WTC11 (cell line): Measurements from ENCODE around the gene SPSB4. TPM values are rescaled to one million over a fixed set of nuclear protein-coding genes. Genes with fewer than 3 reads are reported as not detected.

Experiments used
- ATAC-seq: fragments of 200-7000 bp; cut with Tn5 transposase; 2 replicates; pipeline ENCODE4 v1.10.0; 2021; ENCODE audit warnings: mild to moderate bottlenecking, moderate library complexity
- CTCF ChIA-PET: fragments of 300-600 bp; sonication (Branson Sonifier 250); formaldehyde crosslinking; loops from one replicate; lab custom pipeline; 2021; ENCODE audit warnings: antibody characterized with exemption; lab: Charles Lee
- POLR2A ChIA-PET: fragments of 350-600 bp; sonication (Branson Sonifier 250); formaldehyde crosslinking; loops from one replicate; lab custom pipeline; 2021; ENCODE audit warnings: antibody characterized with exemption; lab: Charles Lee
- DNase-seq: peaks from one replicate; pipeline ENCODE4 v3.0.0; 2021; ENCODE audit warnings: low spot score
- H3K27ac Mint-ChIP-seq: 2 replicates; pipeline ENCODE4 v1.8.0; 2021; ENCODE audit warnings: mixed read lengths
- H3K27me3 Mint-ChIP-seq: 2 replicates; pipeline ENCODE4 v1.8.0; 2021; ENCODE audit warnings: low read depth, mild to moderate bottlenecking, moderate library complexity, mixed read lengths
- H3K36me3 Mint-ChIP-seq: 2 replicates; pipeline ENCODE4 v1.8.0; 2021; ENCODE audit warnings: mixed read lengths
- H3K4me1 Mint-ChIP-seq: 2 replicates; pipeline ENCODE4 v1.8.0; 2022; ENCODE audit warnings: mixed read lengths
- H3K4me3 Mint-ChIP-seq: 2 replicates; pipeline ENCODE4 v1.8.0; 2021; ENCODE audit warnings: mild to moderate bottlenecking, moderate library complexity, mixed read lengths
- H3K9me3 Mint-ChIP-seq: 2 replicates; pipeline ENCODE4 v1.8.0; 2021; ENCODE audit warnings: mixed read lengths
- FOXJ3 ChIP-seq: sonication (generic); formaldehyde crosslinking; IDR thresholded peaks from 2 replicates; pipeline ENCODE4 v1.9.0; 2021; ENCODE audit warnings: missing genetic modification reagents, mild to moderate bottlenecking, borderline replicate concordance
- FOXK1 ChIP-seq: sonication (generic); formaldehyde crosslinking; IDR thresholded peaks from 2 replicates; pipeline ENCODE4 v1.8.0; 2022; ENCODE audit warnings: mild to moderate bottlenecking, moderate library complexity, missing genetic modification reagents
- GTF2I ChIP-seq: fragments of 250-450 bp; sonication (Bioruptor Pico); conservative IDR thresholded peaks from 2 replicates; pipeline ENCODE4 v1.4.0; 2021; ENCODE audit warnings: mild to moderate bottlenecking
- JAZF1 ChIP-seq: fragments of 250-450 bp; sonication (Bioruptor Pico); IDR thresholded peaks from 2 replicates; pipeline ENCODE4 v1.9.0; 2021; ENCODE audit warnings: moderate library complexity, mild to moderate bottlenecking, inconsistent platforms
- MXD4 ChIP-seq: fragments of 250-450 bp; sonication (Bioruptor Pico); IDR thresholded peaks from 2 replicates; pipeline ENCODE4 v1.8.0; 2021; ENCODE audit warnings: mild to moderate bottlenecking, moderate library complexity, borderline replicate concordance
- NFE2L1 ChIP-seq: sonication (generic); formaldehyde crosslinking; IDR thresholded peaks from 2 replicates; pipeline ENCODE4 v1.8.1; 2023; ENCODE audit warnings: missing genetic modification reagents
- NR3C1 ChIP-seq: sonication (generic); formaldehyde crosslinking; conservative IDR thresholded peaks from 2 replicates; pipeline ENCODE4 v1.8.1; 2023; ENCODE audit warnings: low read depth, mild to moderate bottlenecking, missing genetic modification reagents
- SP1 ChIP-seq: sonication (generic); formaldehyde crosslinking; conservative IDR thresholded peaks from 2 replicates; pipeline ENCODE4 v1.8.1; 2022; ENCODE audit warnings: missing genetic modification reagents
- TEAD1 ChIP-seq: sonication (generic); formaldehyde crosslinking; IDR thresholded peaks from 2 replicates; pipeline ENCODE4 v1.8.0; 2022; ENCODE audit warnings: mild to moderate bottlenecking, missing genetic modification reagents
- ZNF121 ChIP-seq: sonication (generic); formaldehyde crosslinking; IDR thresholded peaks from 2 replicates; pipeline ENCODE4 v1.8.0; 2023; ENCODE audit warnings: missing genetic modification reagents
- ZNF232 ChIP-seq: sonication (generic); formaldehyde crosslinking; IDR thresholded peaks from 2 replicates; pipeline ENCODE4 v1.8.0; 2022; ENCODE audit warnings: mild to moderate bottlenecking, missing genetic modification reagents
- total RNA-seq: library from RNA; stranded (reverse); gene quantifications from 3 replicates; pipeline ENCODE4 v1.2.3, GENCODE V29; 2021
- TF ChIP-seq, protein P1 (sequence below): fragments of 250-450 bp; sonication (Bioruptor Pico); IDR thresholded peaks from 2 replicates; pipeline ENCODE4 v1.8.0; 2021; ENCODE audit warnings: mild to moderate bottlenecking
- TF ChIP-seq, protein P2 (sequence below): sonication (generic); formaldehyde crosslinking; conservative IDR thresholded peaks from 2 replicates; pipeline ENCODE4 v1.8.1; 2022; ENCODE audit warnings: mild to moderate bottlenecking, missing genetic modification reagents
- TF ChIP-seq, protein P3 (sequence below): sonication (generic); formaldehyde crosslinking; IDR thresholded peaks from 2 replicates; pipeline ENCODE4 v1.8.1; 2023; ENCODE audit warnings: mild to moderate bottlenecking, missing genetic modification reagents, moderate library complexity
- TF ChIP-seq, protein P4 (sequence below): sonication (generic); formaldehyde crosslinking; IDR thresholded peaks from 2 replicates; pipeline ENCODE4 v1.8.1; 2023; ENCODE audit warnings: mild to moderate bottlenecking, missing genetic modification reagents
- TF ChIP-seq, protein P5 (sequence below): fragments of 200-600 bp; IDR thresholded peaks from 2 replicates; pipeline ENCODE4 v1.8.0; 2022; ENCODE audit warnings: antibody characterized with exemption
- TF ChIP-seq, protein P6 (sequence below): fragments of 250-450 bp; sonication (Bioruptor Pico); IDR thresholded peaks from 2 replicates; pipeline ENCODE4 v2.1.2; 2022; ENCODE audit warnings: mild to moderate bottlenecking, moderate library complexity
- TF ChIP-seq, protein P7 (sequence below): sonication (generic); formaldehyde crosslinking; IDR thresholded peaks from 2 replicates; pipeline ENCODE4 v1.8.0; 2022; ENCODE audit warnings: mild to moderate bottlenecking, missing genetic modification reagents

SPSB4 gene
- total RNA-seq, 1 experiment from 2014 or later = 19.7 TPM

DNA sequence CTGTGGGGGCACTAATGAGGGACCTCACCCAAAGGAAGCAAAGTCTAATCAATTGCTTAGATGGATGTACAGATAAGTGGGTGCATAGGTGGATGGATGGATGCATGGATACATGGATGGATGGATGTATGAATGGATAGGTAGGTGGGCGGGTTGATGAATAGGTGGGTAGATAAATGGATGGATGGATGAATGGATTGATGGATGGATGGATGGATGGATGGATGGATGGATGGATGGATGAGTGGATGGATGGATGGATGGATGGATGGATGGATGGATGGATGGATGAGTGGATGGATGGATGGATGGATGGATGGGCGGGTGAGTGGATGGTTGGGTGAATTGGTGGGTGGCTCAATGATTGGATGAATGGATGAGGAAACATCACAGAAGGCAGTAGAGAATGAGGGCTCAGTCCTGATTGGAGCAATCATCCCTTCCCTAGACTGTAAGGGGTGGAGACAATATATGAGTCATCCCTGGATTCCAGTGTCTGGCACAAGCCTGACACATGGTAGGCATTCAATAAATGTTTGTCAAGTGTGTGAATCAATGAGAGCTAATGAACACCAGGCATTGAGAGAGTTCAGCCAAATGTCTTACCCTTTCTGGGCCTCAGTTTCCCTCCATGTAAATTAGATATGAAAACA, 140.1 kb downstream of the SPSB4 start:
- H3K9me3 Mint-ChIP-seq = no peaks in the 10 kb centered on the region
- ChIA-PET CTCF (interaction anchor here (1.0 to 3.4 kb wide), 5 partner anchors 13 to 292 kb away, joined by 3 to 32 read pairs (median 5); no protein-coding TSS in a partner anchor), POLR2A (no interaction called here)
- H3K4me1 Mint-ChIP-seq = no peaks in the 10 kb centered on the region
- no peaks in the 10 kb centered on the region for H3K36me3 Mint-ChIP-seq
- peaks cover 8% of the 10 kb centered on the region for H3K27me3 Mint-ChIP-seq
- H3K4me3 Mint-ChIP-seq = no peak overlapping the region
- TF ChIP-seq, protein P1, sequence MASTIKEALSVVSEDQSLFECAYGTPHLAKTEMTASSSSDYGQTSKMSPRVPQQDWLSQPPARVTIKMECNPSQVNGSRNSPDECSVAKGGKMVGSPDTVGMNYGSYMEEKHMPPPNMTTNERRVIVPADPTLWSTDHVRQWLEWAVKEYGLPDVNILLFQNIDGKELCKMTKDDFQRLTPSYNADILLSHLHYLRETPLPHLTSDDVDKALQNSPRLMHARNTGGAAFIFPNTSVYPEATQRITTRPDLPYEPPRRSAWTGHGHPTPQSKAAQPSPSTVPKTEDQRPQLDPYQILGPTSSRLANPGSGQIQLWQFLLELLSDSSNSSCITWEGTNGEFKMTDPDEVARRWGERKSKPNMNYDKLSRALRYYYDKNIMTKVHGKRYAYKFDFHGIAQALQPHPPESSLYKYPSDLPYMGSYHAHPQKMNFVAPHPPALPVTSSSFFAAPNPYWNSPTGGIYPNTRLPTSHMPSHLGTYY = no peak
- TF ChIP-seq, protein P2, sequence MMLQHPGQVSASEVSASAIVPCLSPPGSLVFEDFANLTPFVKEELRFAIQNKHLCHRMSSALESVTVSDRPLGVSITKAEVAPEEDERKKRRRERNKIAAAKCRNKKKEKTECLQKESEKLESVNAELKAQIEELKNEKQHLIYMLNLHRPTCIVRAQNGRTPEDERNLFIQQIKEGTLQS (CRISPR knock-in tag) = no peak
- no peak for TF ChIP-seq GTF2I (CRISPR knock-in tag)
- TF ChIP-seq ZNF121 (CRISPR knock-in tag) = no peak
- TF ChIP-seq FOXJ3 = no peak
- no peak for TF ChIP-seq ZNF232 (CRISPR knock-in tag)
- TF ChIP-seq, all 79 proteins: peak for 0
- DNase-seq (no peak), ATAC-seq (no peak)
- no peak overlapping the region for H3K27ac Mint-ChIP-seq

DNA sequence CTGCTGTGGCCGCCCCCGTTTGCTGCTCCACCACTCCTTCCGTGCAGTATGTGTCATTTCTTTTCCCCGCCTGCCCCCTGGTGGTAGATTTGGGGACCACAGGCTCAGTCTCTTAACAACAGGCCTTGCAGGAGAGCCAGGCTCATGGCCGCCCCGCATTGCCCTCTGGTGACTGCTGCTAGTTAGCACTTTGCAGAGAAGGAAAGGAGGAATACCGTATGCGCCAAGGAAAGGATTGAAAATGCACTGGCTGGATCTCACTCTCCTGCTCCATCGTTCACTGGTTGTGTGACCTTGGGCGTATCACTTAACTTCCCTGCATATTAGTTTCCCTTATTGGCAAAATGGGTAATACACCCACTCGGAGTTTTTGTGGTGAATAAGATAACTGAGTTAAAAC, 141.2 kb downstream of the SPSB4 start:
- Mint-ChIP-seq H3K27ac (no peak overlapping the region), H3K9me3 (no peaks in the 10 kb centered on the region), H3K4me1 (no peaks in the 10 kb centered on the region), H3K27me3 (peaks cover 16% of the 10 kb centered on the region), H3K36me3 (no peaks in the 10 kb centered on the region), H3K4me3 (no peak overlapping the region)
- POLR2A ChIA-PET = no interaction called here
- CTCF ChIA-PET = interaction anchor here (0.6 to 3.4 kb wide), 14 partner anchors 9 to 293 kb away, joined by 3 to 32 read pairs (median 4); partner anchors contain the start of gene SPSB4
- ATAC-seq (peak; percentile 98), DNase-seq (peak; percentile 100)
- TF ChIP-seq ZNF121 (CRISPR knock-in tag) = peak; percentile 99
- TF ChIP-seq FOXK1 (CRISPR knock-in tag) = peak; percentile 60; the same call in 1 of the 2 replicates
- TF ChIP-seq TEAD1 (CRISPR knock-in tag) = no peak
- TF ChIP-seq MXD4 (CRISPR knock-in tag) = no peak
- TF ChIP-seq, protein P3, sequence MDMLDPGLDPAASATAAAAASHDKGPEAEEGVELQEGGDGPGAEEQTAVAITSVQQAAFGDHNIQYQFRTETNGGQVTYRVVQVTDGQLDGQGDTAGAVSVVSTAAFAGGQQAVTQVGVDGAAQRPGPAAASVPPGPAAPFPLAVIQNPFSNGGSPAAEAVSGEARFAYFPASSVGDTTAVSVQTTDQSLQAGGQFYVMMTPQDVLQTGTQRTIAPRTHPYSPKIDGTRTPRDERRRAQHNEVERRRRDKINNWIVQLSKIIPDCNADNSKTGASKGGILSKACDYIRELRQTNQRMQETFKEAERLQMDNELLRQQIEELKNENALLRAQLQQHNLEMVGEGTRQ (CRISPR knock-in tag) = no peak
- TF ChIP-seq NR3C1 (CRISPR knock-in tag) = no peak
- TF ChIP-seq GTF2I (CRISPR knock-in tag) = 0 out of 2 replicates have a peak, but pooled peaks have one; percentile 23
- 0 out of 2 replicates have a peak, but pooled peaks have one; percentile 30 for TF ChIP-seq NFE2L1 (CRISPR knock-in tag)
- TF ChIP-seq, protein P4, sequence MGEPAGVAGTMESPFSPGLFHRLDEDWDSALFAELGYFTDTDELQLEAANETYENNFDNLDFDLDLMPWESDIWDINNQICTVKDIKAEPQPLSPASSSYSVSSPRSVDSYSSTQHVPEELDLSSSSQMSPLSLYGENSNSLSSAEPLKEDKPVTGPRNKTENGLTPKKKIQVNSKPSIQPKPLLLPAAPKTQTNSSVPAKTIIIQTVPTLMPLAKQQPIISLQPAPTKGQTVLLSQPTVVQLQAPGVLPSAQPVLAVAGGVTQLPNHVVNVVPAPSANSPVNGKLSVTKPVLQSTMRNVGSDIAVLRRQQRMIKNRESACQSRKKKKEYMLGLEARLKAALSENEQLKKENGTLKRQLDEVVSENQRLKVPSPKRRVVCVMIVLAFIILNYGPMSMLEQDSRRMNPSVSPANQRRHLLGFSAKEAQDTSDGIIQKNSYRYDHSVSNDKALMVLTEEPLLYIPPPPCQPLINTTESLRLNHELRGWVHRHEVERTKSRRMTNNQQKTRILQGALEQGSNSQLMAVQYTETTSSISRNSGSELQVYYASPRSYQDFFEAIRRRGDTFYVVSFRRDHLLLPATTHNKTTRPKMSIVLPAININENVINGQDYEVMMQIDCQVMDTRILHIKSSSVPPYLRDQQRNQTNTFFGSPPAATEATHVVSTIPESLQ (CRISPR knock-in tag) = no peak
- TF ChIP-seq JAZF1 = no peak
- TF ChIP-seq, protein P5, sequence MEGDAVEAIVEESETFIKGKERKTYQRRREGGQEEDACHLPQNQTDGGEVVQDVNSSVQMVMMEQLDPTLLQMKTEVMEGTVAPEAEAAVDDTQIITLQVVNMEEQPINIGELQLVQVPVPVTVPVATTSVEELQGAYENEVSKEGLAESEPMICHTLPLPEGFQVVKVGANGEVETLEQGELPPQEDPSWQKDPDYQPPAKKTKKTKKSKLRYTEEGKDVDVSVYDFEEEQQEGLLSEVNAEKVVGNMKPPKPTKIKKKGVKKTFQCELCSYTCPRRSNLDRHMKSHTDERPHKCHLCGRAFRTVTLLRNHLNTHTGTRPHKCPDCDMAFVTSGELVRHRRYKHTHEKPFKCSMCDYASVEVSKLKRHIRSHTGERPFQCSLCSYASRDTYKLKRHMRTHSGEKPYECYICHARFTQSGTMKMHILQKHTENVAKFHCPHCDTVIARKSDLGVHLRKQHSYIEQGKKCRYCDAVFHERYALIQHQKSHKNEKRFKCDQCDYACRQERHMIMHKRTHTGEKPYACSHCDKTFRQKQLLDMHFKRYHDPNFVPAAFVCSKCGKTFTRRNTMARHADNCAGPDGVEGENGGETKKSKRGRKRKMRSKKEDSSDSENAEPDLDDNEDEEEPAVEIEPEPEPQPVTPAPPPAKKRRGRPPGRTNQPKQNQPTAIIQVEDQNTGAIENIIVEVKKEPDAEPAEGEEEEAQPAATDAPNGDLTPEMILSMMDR = peak; percentile 98
- TF ChIP-seq SP1 = peak; percentile 62; the same call in 1 of the 2 replicates
- TF ChIP-seq, protein P6, sequence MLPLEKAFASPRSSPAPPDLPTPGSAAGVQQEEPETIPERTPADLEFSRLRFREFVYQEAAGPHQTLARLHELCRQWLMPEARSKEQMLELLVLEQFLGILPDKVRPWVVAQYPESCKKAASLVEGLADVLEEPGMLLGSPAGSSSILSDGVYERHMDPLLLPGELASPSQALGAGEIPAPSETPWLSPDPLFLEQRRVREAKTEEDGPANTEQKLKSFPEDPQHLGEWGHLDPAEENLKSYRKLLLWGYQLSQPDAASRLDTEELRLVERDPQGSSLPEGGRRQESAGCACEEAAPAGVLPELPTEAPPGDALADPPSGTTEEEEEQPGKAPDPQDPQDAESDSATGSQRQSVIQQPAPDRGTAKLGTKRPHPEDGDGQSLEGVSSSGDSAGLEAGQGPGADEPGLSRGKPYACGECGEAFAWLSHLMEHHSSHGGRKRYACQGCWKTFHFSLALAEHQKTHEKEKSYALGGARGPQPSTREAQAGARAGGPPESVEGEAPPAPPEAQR (CRISPR knock-in tag) = 0 out of 2 replicates have a peak, but pooled peaks have one; percentile 22
- TF ChIP-seq, protein P7, sequence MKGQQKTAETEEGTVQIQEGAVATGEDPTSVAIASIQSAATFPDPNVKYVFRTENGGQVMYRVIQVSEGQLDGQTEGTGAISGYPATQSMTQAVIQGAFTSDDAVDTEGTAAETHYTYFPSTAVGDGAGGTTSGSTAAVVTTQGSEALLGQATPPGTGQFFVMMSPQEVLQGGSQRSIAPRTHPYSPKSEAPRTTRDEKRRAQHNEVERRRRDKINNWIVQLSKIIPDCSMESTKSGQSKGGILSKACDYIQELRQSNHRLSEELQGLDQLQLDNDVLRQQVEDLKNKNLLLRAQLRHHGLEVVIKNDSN = no peak
